B cell (primary cell): ENCODE data around the gene NT5M. TPM values are rescaled to one million over a fixed set of nuclear protein-coding genes. Genes with fewer than 3 reads are reported as not detected.

Experiments used
- ATAC-seq: fragments of 200-7000 bp; cut with Tn5 transposase; one replicate; pipeline ENCODE4 v1.10.0; 2021; ENCODE audit warnings: low read depth, mild to moderate bottlenecking, moderate number of reproducible peaks, moderate library complexity
- CTCF ChIA-PET: fragments of 350-600 bp; sonication (Branson Sonifier 250); formaldehyde crosslinking; loops from one replicate; lab custom pipeline; 2021; ENCODE audit warnings: antibody characterized with exemption, inconsistent platforms; lab: Charles Lee
- POLR2A ChIA-PET: fragments of 350-600 bp; sonication (Branson Sonifier 250); formaldehyde crosslinking; loops from one replicate; lab custom pipeline; 2021; ENCODE audit warnings: antibody characterized with exemption; lab: Charles Lee
- DNase-seq: peaks from one replicate; pipeline ENCODE4 v3.0.0; 2013
- H2AFZ ChIP-seq: 2 replicates; pipeline ENCODE4 v1.6.1; 2012; ENCODE audit warnings: mild to moderate bottlenecking, low read depth, low read length; ENCODE audit not compliant: insufficient read depth, poor library complexity, severe bottlenecking
- H3K27ac ChIP-seq, 2 donors: 1 replicate in 1 of 2; 2 replicates in 1 of 2; pipeline ENCODE4 v1.5.1; 2012 to 2013; ENCODE audit warnings: low read length in 2 of 2, mild to moderate bottlenecking in 2 of 2, moderate library complexity in 1 of 2
- H3K27me3 ChIP-seq, 4 experiments: fragments of 200-600 bp in 1 of 4; sonication (generic) in 1 of 4; replicated peaks in 1 of 4; 1 replicate in 2 of 4; 2 replicates in 2 of 4; pipeline versions ENCODE4 v1.6.1 to v1.7.0; 2013 to 2016; ENCODE audit warnings: low read length in 3 of 4, mild to moderate bottlenecking in 2 of 4, mixed read lengths in 1 of 4, moderate library complexity in 1 of 4; ENCODE audit not compliant: insufficient read depth in 4 of 4, control insufficient read depth in 3 of 4; ENCODE audit errors: control extremely low read depth in 1 of 4
- H3K36me3 ChIP-seq, 2 experiments: replicated peaks in 1 of 2; 1 replicate in 1 of 2; 2 replicates in 1 of 2; pipeline versions ENCODE4 v1.6.1 to v1.7.1; 2013; ENCODE audit warnings: low read length in 1 of 2; ENCODE audit not compliant: insufficient read depth in 2 of 2, control insufficient read depth in 1 of 2; ENCODE audit errors: control extremely low read depth in 1 of 2, extremely low read depth in 1 of 2
- H3K4me1 ChIP-seq, 2 donors: fragments of 200-600 bp in 1 of 2; sonication (generic) in 1 of 2; 1 replicate in 1 of 2; 2 replicates in 1 of 2; pipeline versions ENCODE4 v1.5.1 to v1.6.1; 2013 to 2017; ENCODE audit warnings: low read length in 2 of 2; ENCODE audit not compliant: control insufficient read depth in 2 of 2, insufficient read depth in 2 of 2
- H3K4me2 ChIP-seq: replicated peaks from 2 replicates; pipeline ENCODE3; 2012; ENCODE audit warnings: mild to moderate bottlenecking, low read depth, low read length; ENCODE audit not compliant: poor library complexity, severe bottlenecking
- H3K4me3 ChIP-seq, 5 experiments: fragments of 200-600 bp in 1 of 5; sonication (generic) in 1 of 5; 1 replicate in 3 of 5; 2 replicates in 2 of 5; pipeline versions ENCODE4 v1.5.1 to v1.7.0; 2011 to 2016; ENCODE audit warnings: low read length in 4 of 5, mild to moderate bottlenecking in 4 of 5, low read depth in 2 of 5, control low read depth in 1 of 5, moderate library complexity in 1 of 5; ENCODE audit not compliant: insufficient read depth in 1 of 5; ENCODE audit errors: control extremely low read depth in 1 of 5, extremely low read depth in 1 of 5
- H3K79me2 ChIP-seq: fragments of 200-600 bp; sonication (generic); one replicate; pipeline ENCODE4 v1.6.0; 2016; ENCODE audit warnings: low read length; ENCODE audit not compliant: control insufficient read depth, insufficient read depth
- H3K9ac ChIP-seq: fragments of 200-600 bp; sonication (generic); 2 replicates; pipeline ENCODE4 v1.6.1; 2017; ENCODE audit warnings: mild to moderate bottlenecking, low read length, moderate library complexity
- H3K9me3 ChIP-seq, 3 donors: one replicate each; pipeline versions ENCODE4 v1.6.1 to v1.7.1; 2013; ENCODE audit warnings: low read length in 2 of 3; ENCODE audit not compliant: control insufficient read depth in 2 of 3, insufficient read depth in 1 of 3; ENCODE audit errors: control extremely low read depth in 1 of 3
- H4K20me1 ChIP-seq: 2 replicates; pipeline ENCODE4 v1.6.0; 2012; ENCODE audit warnings: mild to moderate bottlenecking, low read length; ENCODE audit not compliant: insufficient read depth, control insufficient read depth, poor library complexity, severe bottlenecking
- H3K27ac Mint-ChIP-seq: one replicate; pipeline ENCODE4 v1.8.0; 2021; ENCODE audit warnings: mixed read lengths
- H3K27me3 Mint-ChIP-seq: one replicate; pipeline ENCODE4 v1.8.0; 2021; ENCODE audit warnings: mixed read lengths
- H3K4me1 Mint-ChIP-seq: one replicate; pipeline ENCODE4 v1.8.0; 2021; ENCODE audit warnings: mixed read lengths
- H3K4me3 Mint-ChIP-seq: one replicate; pipeline ENCODE4 v1.8.0; 2021; ENCODE audit warnings: mixed read lengths
- H3K9me3 Mint-ChIP-seq: one replicate; pipeline ENCODE4 v1.8.0; 2022; ENCODE audit warnings: mixed read lengths; ENCODE audit not compliant: insufficient read depth
- CTCF ChIP-seq: fragments of 200-600 bp; IDR thresholded peaks from one replicate; pipeline ENCODE4 v1.8.0; 2022; ENCODE audit warnings: antibody characterized with exemption, mild to moderate bottlenecking
- EZH2 ChIP-seq: IDR thresholded peaks from 2 replicates; pipeline ENCODE4 v1.6.1; 2012; ENCODE audit warnings: borderline replicate concordance, low read depth, mild to moderate bottlenecking, moderate library complexity, low read length; ENCODE audit not compliant: insufficient read depth, poor library complexity, severe bottlenecking
- whole genome bisulfite sequencing: methylation state at CpG from one replicate; pipeline ENCODE4 v1.1.5; 2013; ENCODE audit warnings: missing lambda C conversion rate; ENCODE audit not compliant: insufficient coverage; 5-methylcytosine and 5-hydroxymethylcytosine counted together
- intact Hi-C: fragments of 100-400 bp; cut with micrococcal nuclease; formaldehyde crosslinking; loops from one replicate; pipeline ENCODE4 v1.10.0; 2022
- polyA plus RNA-seq: library from polyadenylated mRNA; depleted of rRNA; stranded (reverse); fragments of >200 nt; gene quantifications from 2 replicates; pipeline ENCODE4 v1.2.3, GENCODE V29; 2012
- total RNA-seq, 2 donors: library from RNA; stranded (reverse); fragments of 120-200 nt in 1 of 2; gene quantifications; 1 replicate in 1 of 2; 2 replicates in 1 of 2; pipeline versions ENCODE4 v1.2.3 to v1.2.4, GENCODE V29; 2013 to 2022

The NT5M gene
- total and polyA plus RNA-seq, 2 donors (not counting 1 experiment from before 2014, with no cell fraction given), result 0.40 to 0.47 TPM

- CTCF ChIA-PET, result no interaction called here
- POLR2A ChIA-PET, result no interaction called here
- intact Hi-C loops, result no loop called here
- Mint-ChIP-seq H3K9me3 (no peaks in the 10 kb centered on the region), H3K4me3 (no peak overlapping the region), H3K4me1 (no peaks in the 10 kb centered on the region), H3K27me3 (no peaks in the 10 kb centered on the region), H3K27ac (no peak overlapping the region)
- Histone ChIP-seq H3K36me3 (no peaks in the 10 kb centered on the region), H3K27ac (no peak overlapping the region), H3K9ac (no peak overlapping the region), H3K4me3 (no peak overlapping the region), H3K79me2 (no peaks in the 10 kb centered on the region), H3K4me1 (no peaks in the 10 kb centered on the region), H3K4me2 (no peak overlapping the region), H4K20me1 (no peaks in the 10 kb centered on the region), H2AFZ (no peak overlapping the region), H3K9me3 (no peaks in the 10 kb centered on the region), H3K27me3 (no peaks in the 10 kb centered on the region)
- WGBS, result 96% methylated on average over 21 of the region's 21 CpGs
- ATAC-seq (no peak), DNase-seq (no peak)
- TF ChIP-seq CTCF, result no peak
- no peak for TF ChIP-seq EZH2
Measured at GRCh38 chr17:17322516-17323510, 19.6 kb downstream of the NT5M start.

GRCh38 chr17:17324616-17325015, 21.4 kb downstream of the NT5M start:
- no peak overlapping the region for H3K4me3 ChIP-seq
- POLR2A ChIA-PET, result no interaction called here
- H3K9me3 ChIP-seq, result no peaks in the 10 kb centered on the region
- no peaks in the 10 kb centered on the region for H3K79me2 ChIP-seq
- H3K36me3 ChIP-seq, result no peaks in the 10 kb centered on the region
- no peaks in the 10 kb centered on the region for H3K4me1 Mint-ChIP-seq
- H4K20me1 ChIP-seq, result no peaks in the 10 kb centered on the region
- no peaks in the 10 kb centered on the region for H3K4me1 ChIP-seq
- no peak overlapping the region for H3K9ac ChIP-seq
- H3K27ac Mint-ChIP-seq, result no peak overlapping the region
- H3K4me2 ChIP-seq, result no peak overlapping the region
- intact Hi-C loops, result no loop called here
- no peaks in the 10 kb centered on the region for H3K27me3 Mint-ChIP-seq
- TF ChIP-seq EZH2, result no peak
- TF ChIP-seq CTCF, result no peak
- 93% methylated on average over 7 of the region's 8 CpGs for WGBS
- H2AFZ ChIP-seq, result no peak overlapping the region
- no peaks in the 10 kb centered on the region for H3K27me3 ChIP-seq
- H3K27ac ChIP-seq, result no peak overlapping the region
- H3K9me3 Mint-ChIP-seq, result no peaks in the 10 kb centered on the region
- H3K4me3 Mint-ChIP-seq, result no peak overlapping the region
- CTCF ChIA-PET, result interaction anchor here (0.8 kb wide), 1 partner anchor 14 kb away, joined by 6 read pairs; no protein-coding TSS in a partner anchor
- ATAC-seq, result no peak
- no peak for DNase-seq
